Tibial nerve (tissue), 4 donors: ENCODE results near the gene FGD5. TPM values are rescaled to one million over a fixed set of nuclear protein-coding genes. Genes with fewer than 3 reads are reported as not detected.

Source experiments
- DNase-seq, 2 donors: peaks; one replicate each; pipeline ENCODE4 v3.0.0-alpha.2; 2019; ENCODE audit warnings: low spot score in 2 of 2
- H3K27ac ChIP-seq, 4 donors: fragments of 200-600 bp; sonication (generic) in 3 of 4; one replicate each; pipeline ENCODE4 v1.5.1; 2017 to 2019; ENCODE audit warnings: mild to moderate bottlenecking in 1 of 4
- H3K27me3 ChIP-seq, 2 donors: fragments of 200-600 bp; sonication (generic) in 1 of 2; one replicate each; pipeline versions ENCODE4 v1.5.1 to v1.6.0; 2017 to 2019
- H3K36me3 ChIP-seq, 3 donors: fragments of 200-600 bp; sonication (generic); one replicate each; pipeline ENCODE4 v1.5.1; 2018 to 2019
- H3K4me1 ChIP-seq, 4 donors: fragments of 200-600 bp; sonication (generic) in 3 of 4; one replicate each; pipeline ENCODE4 v1.5.1; 2017 to 2019
- H3K4me3 ChIP-seq, 4 donors: fragments of 200-600 bp; sonication (generic) in 3 of 4; one replicate each; pipeline ENCODE4 v1.5.1; 2017 to 2019; ENCODE audit warnings: mild to moderate bottlenecking in 1 of 4, moderate library complexity in 1 of 4
- H3K9me3 ChIP-seq, 4 donors: fragments of 200-600 bp; sonication (generic) in 3 of 4; one replicate each; pipeline ENCODE4 v1.5.1; 2017 to 2019
- EP300 ChIP-seq, 2 donors: sonication (generic); formaldehyde crosslinking; IDR thresholded peaks; one replicate each; pipeline ENCODE4 v1.6.1; 2017; ENCODE audit warnings: antibody characterized with exemption in 2 of 2, mild to moderate bottlenecking in 1 of 2
- POLR2A ChIP-seq, 2 donors: fragments of 450-650 bp; IDR thresholded peaks; one replicate each; pipeline ENCODE4 v1.6.1; 2017; ENCODE audit warnings: antibody characterized with exemption in 2 of 2, mild to moderate bottlenecking in 2 of 2, moderate library complexity in 2 of 2
- WGBS, 2 donors: methylation state at CpG; one replicate each; pipeline ENCODE4 v1.1.5; 2018; 5-methylcytosine and 5-hydroxymethylcytosine counted together
- total RNA-seq, 4 donors: library from RNA; depleted of rRNA; stranded (reverse); fragments of >200 nt; gene quantifications; one replicate each; pipeline ENCODE4 v1.1.0, GENCODE V29; 2016
- TF ChIP-seq, protein P1 (sequence below), 5 experiments: fragments of 200-600 bp in 3 of 5; fragments of 450-650 bp in 2 of 5; sonication (generic) in 3 of 5; IDR thresholded peaks; one replicate each; pipeline ENCODE4 v1.5.1; 2016 to 2019; ENCODE audit warnings: antibody characterized with exemption in 5 of 5, mild to moderate bottlenecking in 3 of 5, moderate library complexity in 2 of 5

Gene FGD5
- total RNA-seq, 4 donors from 2014 or later = 33.3 to 41.8 (median 38.7) TPM

DNA sequence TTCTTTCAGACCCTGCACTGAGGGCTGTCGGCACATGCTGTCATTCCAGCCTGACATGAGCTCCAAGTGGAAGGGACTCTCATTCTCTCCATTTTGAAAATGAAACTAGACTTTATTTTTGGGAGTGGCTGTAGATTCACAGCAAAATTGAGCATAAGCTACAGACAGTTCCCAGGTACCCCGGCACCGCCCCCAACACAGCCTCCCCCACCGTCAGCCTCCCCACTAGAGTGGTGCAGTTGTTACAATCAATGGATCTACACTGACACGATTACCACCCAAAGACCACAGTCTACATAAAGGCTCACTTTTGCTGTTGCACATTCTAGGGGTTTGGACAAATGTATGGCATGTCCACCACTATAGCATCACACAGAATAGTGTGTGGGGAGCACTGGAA is 29.5 kb upstream of the FGD5 start:
- Histone ChIP-seq H3K36me3 (no peaks in the 10 kb centered on the region), H3K4me3 (no peak overlapping the region), H3K27ac (no peak overlapping the region), H3K27me3 (no peaks in the 10 kb centered on the region), H3K4me1 (peaks cover 0 to 19% (median 2%) of the 10 kb centered on the region in 4 donors), H3K9me3 (no peaks in the 10 kb centered on the region)
- TF ChIP-seq POLR2A (IDR thresholded peaks at IDR 0.05) (no peak), EP300 (IDR thresholded peaks at IDR 0.05) (no peak)
- TF ChIP-seq, protein P1, sequence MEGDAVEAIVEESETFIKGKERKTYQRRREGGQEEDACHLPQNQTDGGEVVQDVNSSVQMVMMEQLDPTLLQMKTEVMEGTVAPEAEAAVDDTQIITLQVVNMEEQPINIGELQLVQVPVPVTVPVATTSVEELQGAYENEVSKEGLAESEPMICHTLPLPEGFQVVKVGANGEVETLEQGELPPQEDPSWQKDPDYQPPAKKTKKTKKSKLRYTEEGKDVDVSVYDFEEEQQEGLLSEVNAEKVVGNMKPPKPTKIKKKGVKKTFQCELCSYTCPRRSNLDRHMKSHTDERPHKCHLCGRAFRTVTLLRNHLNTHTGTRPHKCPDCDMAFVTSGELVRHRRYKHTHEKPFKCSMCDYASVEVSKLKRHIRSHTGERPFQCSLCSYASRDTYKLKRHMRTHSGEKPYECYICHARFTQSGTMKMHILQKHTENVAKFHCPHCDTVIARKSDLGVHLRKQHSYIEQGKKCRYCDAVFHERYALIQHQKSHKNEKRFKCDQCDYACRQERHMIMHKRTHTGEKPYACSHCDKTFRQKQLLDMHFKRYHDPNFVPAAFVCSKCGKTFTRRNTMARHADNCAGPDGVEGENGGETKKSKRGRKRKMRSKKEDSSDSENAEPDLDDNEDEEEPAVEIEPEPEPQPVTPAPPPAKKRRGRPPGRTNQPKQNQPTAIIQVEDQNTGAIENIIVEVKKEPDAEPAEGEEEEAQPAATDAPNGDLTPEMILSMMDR (IDR thresholded peaks at IDR 0.05) = no peak
- DNase-seq = no peak
- WGBS, 2 donors = 78% methylated on average over 5 of the region's 5 CpGs

DNA sequence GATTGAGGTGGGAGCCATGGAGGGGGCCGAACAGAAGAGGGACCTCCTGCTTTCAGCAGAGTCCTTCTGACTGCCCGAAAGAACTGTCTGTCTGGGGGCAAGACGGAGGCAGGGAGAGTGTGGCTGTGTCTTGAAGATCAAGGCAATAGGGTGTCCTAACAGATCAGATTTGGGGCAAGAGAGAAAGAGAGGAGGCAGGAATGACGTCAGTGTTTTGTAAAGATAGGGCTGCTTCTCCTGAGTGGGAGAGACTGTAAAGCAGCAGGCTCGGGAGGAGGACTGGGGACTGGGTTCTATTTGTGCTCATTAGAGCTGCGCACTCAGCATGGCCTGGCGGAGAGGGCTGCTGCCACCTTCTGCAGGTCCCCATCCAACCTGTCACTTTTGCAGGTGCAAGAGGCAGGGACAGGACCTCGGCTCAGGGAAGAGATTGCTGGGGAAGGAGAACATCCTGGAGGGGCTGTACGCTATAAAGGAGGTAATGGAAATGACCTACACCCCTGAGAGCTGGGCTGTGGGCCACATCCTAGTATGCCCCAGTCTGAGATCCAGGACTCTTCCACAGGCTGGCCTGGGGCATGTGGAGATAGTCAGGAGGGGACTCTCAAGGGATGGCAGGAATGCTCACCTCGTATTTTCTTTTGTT is 29.0 kb upstream of the FGD5 start:
- no peaks in the 10 kb centered on the region for H3K9me3 ChIP-seq
- H3K27ac ChIP-seq = no peak overlapping the region
- TF ChIP-seq POLR2A (IDR thresholded peaks at IDR 0.05) (no peak), EP300 (IDR thresholded peaks at IDR 0.05) (no peak)
- TF ChIP-seq, protein P1 (IDR thresholded peaks at IDR 0.05) = no peak
- H3K4me1 ChIP-seq = peaks cover 0 to 22% (median 2%) of the 10 kb centered on the region in 4 donors
- no peak overlapping the region for H3K4me3 ChIP-seq
- no peaks in the 10 kb centered on the region for H3K27me3 ChIP-seq
- WGBS, 2 donors = 74 to 83% methylated on average over 10 of the region's 10 CpGs
- H3K36me3 ChIP-seq = no peaks in the 10 kb centered on the region
- DNase-seq = no peak

DNA sequence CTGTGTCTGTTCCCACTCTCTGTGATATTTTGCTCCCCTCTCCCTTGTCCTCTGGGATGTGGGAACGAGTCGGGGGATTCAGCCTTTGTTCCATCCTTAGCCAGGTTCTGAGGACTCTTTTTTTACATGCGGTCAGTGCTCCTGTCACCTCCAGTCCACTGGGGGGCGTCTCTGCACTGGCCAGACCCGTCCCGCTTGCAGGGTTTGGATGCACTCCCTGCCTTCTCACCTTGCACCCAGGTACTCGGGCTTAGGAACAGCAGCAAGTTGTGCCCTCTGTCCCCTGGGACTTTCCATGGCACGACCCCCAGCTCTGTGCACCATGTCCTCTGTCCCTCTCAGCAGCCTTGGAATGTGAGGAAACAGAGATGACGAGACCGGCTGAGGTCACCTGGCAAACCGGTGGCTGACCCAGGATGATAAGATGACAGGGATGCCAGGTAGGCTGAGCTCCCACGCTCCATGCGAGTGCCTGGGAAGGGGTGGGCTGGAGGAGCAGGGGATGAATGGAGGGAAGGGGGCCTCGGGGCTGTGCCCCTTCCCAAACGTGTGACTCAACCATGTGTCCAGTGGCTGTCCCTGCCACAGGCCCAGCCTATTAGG is 27.3 kb upstream of the FGD5 start:
- H3K27me3 ChIP-seq = no peaks in the 10 kb centered on the region
- H3K36me3 ChIP-seq = no peaks in the 10 kb centered on the region
- H3K4me3 ChIP-seq = no peak overlapping the region
- DNase-seq = peak; percentile 60 to 73
- H3K4me1 ChIP-seq = peaks cover 0 to 22% (median 2%) of the 10 kb centered on the region in 4 donors
- TF ChIP-seq EP300 (IDR thresholded peaks at IDR 0.05) = no peak
- TF ChIP-seq, protein P1 (IDR thresholded peaks at IDR 0.05) = peak; percentile 45 to 79 (median 58)
- WGBS, 2 donors = 24 to 26% methylated on average over 15 of the region's 15 CpGs
- no peak overlapping the region for H3K27ac ChIP-seq
- H3K9me3 ChIP-seq = no peaks in the 10 kb centered on the region

DNA sequence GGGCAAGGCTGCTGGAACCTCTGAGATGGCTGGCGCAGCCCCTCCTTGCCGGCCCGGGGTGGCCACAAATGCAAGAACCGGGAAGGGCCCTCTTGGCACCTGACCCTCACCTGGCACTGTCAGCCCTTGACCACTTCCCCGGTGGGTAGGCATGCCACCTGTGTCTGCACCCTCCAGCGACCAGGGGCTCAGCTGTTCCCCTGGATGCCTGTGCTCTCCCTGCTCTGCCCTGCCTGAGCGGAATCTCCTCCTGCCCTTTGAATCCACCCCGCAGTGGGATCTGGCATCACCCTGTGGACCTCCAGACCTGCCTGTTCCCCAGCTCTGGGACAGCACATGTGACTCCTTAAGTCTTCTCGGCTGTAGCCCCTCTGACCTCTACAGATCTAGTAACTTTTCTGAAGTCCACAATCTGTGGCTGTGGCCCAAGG is 26.1 kb upstream of the FGD5 start:
- H3K4me3 ChIP-seq = no peak overlapping the region
- H3K27me3 ChIP-seq = no peaks in the 10 kb centered on the region
- DNase-seq = no peak
- H3K4me1 ChIP-seq = peaks cover 0 to 22% (median 2%) of the 10 kb centered on the region in 4 donors
- no peaks in the 10 kb centered on the region for H3K9me3 ChIP-seq
- H3K27ac ChIP-seq = peak overlapping the region in 2 of 4 donors; percentile 65 to 72
- TF ChIP-seq, protein P1 (IDR thresholded peaks at IDR 0.05) = no peak
- no peak for TF ChIP-seq POLR2A (IDR thresholded peaks at IDR 0.05)
- TF ChIP-seq EP300 (IDR thresholded peaks at IDR 0.05) = no peak
- no peaks in the 10 kb centered on the region for H3K36me3 ChIP-seq
- 72 to 74% methylated on average over 6 to 9 of the region's 9 CpGs for WGBS, 2 donors

DNA sequence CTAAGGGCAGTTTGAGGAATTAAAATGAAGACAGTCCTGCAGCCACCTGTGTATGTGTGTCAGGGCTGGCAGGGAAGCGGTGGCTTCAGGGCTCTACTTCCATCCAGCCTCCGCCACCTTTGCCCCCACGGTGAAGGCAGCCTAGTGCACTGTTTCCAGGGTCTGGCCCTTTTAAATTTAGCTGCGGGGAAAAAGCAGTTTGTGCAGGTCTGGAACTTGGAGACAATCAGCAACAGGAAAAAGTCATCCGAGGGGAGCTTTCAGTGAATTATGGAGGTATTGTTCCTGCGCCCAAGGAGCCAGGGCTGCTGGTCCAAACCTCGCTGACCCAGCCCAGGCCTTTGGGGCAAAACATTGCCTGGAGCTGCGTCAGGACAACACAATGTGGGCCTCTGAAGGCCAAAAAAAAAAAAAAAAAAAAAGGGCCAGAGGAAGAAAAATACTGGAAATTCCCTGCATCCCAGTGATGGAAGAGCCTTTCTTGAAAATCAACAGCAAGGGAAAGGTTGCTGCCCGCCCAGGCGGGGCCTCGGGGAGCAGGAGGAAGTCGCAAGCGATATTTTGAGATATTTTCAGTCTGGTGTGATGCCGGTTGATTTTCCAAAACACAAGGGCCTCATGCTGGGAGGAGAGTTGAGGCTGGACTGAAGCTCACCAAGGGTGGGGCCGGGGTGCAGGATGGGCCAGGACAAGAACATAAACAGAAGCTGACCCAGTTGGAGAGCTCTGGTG is 25.5 kb upstream of the FGD5 start:
- peak overlapping the region in 2 of 4 donors; percentile 72 to 73 for H3K27ac ChIP-seq
- WGBS, 2 donors = 22 to 31% methylated on average over 14 to 15 of the region's 15 CpGs
- no peaks in the 10 kb centered on the region for H3K36me3 ChIP-seq
- DNase-seq = peak in 1 of 2 donors; percentile 32
- H3K4me1 ChIP-seq = peaks cover 0 to 22% (median 2%) of the 10 kb centered on the region in 4 donors
- no peaks in the 10 kb centered on the region for H3K9me3 ChIP-seq
- no peaks in the 10 kb centered on the region for H3K27me3 ChIP-seq
- H3K4me3 ChIP-seq = no peak overlapping the region
- TF ChIP-seq, protein P1 (IDR thresholded peaks at IDR 0.05) = no peak
- peak in 1 of 2 donors; percentile 9 for TF ChIP-seq EP300 (IDR thresholded peaks at IDR 0.05)
